Brain microvascular endothelial cell (primary cell): ENCODE results near the gene HERC6.
A peak's percentile ranks its signal among the peaks of the same experiment; 100 is the strongest.

ENCODE experiments used
- DNase-seq: peaks from one replicate; pipeline ENCODE4 v3.0.0-alpha.2; 2020
- H3K27ac ChIP-seq: fragments of 250-450 bp; sonication (Bioruptor Pico); 2 replicates; pipeline ENCODE4 v1.5.1; 2020; ENCODE audit warnings: mild to moderate bottlenecking, moderate library complexity
- H3K27me3 ChIP-seq: fragments of 250-450 bp; sonication (Bioruptor Pico); replicated peaks from 2 replicates; pipeline ENCODE4 v1.5.1; 2020; ENCODE audit warnings: mild to moderate bottlenecking
- H3K36me3 ChIP-seq: fragments of 250-450 bp; sonication (Bioruptor Pico); replicated peaks from 2 replicates; pipeline ENCODE4 v1.5.1; 2020; ENCODE audit warnings: mild to moderate bottlenecking
- H3K4me3 ChIP-seq: 2 replicates; pipeline ENCODE4 v1.5.1; 2011; ENCODE audit warnings: low read depth, mild to moderate bottlenecking, control low read depth, low read length, moderate library complexity
- in situ Hi-C: cut with HindIII; loops from 2 replicates; pipeline ENCODE4 v1.10.0; 2017; ENCODE audit warnings: low sequenced_read_pairs, low pct_ligation_motif_present
- TF ChIP-seq, protein P1 (sequence below): IDR thresholded peaks from 2 replicates; pipeline ENCODE4 v1.5.1; 2011; ENCODE audit warnings: low read depth, mild to moderate bottlenecking, moderate library complexity, low read length, control low read depth, inconsistent platforms; ENCODE audit errors: missing control alignments

Gene HERC6

DNA sequence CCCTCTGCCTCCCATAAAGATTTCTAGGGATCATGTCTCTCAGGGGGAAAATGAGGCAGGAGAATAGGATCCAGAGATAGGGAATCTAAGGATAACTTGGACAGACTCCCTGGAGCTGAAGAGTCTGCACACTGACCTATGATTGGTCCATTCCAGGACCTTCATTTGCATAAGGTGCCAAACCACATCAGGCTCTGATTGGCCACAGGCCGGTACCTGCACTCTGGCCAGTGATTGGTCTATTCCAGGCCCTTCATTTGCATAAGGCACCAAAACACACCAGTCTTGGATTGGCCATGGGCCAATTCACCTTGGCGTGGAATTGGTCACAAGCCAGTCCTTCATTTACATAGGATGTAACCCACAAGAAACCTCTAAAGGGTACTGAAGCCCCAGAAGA lies 74.3 kb downstream of the HERC6 start:
- in situ Hi-C loops: no loop called here
- no peak for DNase-seq
- H3K4me3 ChIP-seq: no peak overlapping the region
- peaks cover 2% of the 10 kb centered on the region for H3K27me3 ChIP-seq
- TF ChIP-seq, protein P1, sequence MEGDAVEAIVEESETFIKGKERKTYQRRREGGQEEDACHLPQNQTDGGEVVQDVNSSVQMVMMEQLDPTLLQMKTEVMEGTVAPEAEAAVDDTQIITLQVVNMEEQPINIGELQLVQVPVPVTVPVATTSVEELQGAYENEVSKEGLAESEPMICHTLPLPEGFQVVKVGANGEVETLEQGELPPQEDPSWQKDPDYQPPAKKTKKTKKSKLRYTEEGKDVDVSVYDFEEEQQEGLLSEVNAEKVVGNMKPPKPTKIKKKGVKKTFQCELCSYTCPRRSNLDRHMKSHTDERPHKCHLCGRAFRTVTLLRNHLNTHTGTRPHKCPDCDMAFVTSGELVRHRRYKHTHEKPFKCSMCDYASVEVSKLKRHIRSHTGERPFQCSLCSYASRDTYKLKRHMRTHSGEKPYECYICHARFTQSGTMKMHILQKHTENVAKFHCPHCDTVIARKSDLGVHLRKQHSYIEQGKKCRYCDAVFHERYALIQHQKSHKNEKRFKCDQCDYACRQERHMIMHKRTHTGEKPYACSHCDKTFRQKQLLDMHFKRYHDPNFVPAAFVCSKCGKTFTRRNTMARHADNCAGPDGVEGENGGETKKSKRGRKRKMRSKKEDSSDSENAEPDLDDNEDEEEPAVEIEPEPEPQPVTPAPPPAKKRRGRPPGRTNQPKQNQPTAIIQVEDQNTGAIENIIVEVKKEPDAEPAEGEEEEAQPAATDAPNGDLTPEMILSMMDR: no peak
- no peak overlapping the region for H3K27ac ChIP-seq
- no peaks in the 10 kb centered on the region for H3K36me3 ChIP-seq

DNA sequence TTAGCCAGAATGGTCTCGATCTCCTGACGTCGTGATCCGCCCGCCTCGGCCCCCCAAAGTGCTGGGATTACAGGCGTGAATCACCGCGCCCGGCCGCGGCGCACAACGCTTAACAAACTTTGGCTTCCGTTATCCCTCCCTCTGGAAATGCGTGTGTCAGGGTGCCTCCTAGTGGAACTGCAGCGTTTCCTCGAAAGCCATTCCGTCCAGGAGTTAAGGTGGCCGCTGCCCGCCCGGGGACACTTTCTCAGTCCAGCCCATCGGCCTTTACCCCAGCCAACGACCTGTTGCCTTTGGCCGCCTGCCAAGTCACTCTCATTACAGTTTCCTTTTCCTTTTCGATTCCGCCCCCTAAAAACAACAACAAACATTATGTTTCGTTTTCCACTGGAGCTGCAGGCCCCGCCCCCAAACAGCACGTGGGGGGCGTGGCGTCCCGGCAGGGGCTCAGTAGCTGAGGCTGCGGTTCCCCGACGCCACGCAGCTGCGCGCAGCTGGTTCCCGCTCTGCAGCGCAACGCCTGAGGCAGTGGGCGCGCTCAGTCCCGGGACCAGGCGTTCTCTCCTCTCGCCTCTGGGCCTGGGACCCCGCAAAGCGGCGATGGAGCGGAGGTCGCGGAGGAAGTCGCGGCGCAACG lies 78.1 kb downstream of the HERC6 start, which contains the start of gene HERC5:
Gene HERC5 (plus strand): TSS at position 450 of the 637 bp plus-strand sequence. CDS start 151 bp downstream, at position 601.
- in situ Hi-C loops: no loop called here

DNA sequence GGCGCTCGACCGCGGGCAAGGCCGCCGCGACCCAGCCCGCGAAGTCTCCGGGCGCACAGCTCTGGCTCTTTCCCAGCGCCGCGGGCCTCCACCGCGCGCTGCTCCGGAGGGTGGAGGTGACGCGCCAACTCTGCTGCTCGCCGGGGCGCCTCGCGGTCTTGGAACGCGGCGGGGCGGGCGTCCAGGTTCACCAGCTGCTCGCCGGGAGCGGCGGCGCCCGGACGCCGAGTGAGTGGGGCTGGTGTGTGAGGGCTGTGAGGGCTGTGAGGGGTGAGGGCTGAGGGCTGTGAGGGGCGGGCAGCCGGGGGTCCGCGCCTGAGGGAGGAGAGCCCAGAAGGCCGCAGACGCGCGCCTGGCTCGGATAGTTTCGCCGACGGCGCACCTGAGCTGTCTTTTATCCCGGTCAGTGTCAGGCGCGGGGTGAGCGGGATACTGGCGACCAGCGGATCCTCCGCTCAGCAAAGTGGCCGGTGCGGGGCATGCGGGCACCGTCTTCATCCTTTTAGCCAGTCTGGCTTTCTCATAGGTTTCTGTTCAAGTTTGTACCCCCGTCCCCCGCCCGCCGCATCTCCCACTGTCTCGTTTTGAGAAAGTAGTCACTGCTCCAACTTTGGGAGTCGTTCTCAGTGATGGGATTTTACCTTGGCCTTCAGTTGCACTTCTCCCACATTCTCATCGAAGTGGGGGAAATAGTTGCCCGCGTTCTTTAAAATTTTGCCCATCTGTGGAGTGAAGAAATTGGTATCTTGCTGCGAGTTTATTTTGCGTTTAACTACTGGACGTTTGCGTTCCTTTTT lies 78.9 kb downstream of the HERC6 start:
- TF ChIP-seq, protein P1: no peak

More for the DNA sequence above, 78.1 kb downstream of the HERC6 start, which contains the start of gene HERC5:
- Histone ChIP-seq H3K27me3 (peaks cover 2% of the 10 kb centered on the region), H3K36me3 (no peaks in the 10 kb centered on the region), H3K27ac (no peak within 1 kb of the TSS), H3K4me3 (peak within 1 kb of the TSS; percentile 64)
- peak; percentile 86 for DNase-seq
- TF ChIP-seq, protein P1: peak; percentile 79

DNA sequence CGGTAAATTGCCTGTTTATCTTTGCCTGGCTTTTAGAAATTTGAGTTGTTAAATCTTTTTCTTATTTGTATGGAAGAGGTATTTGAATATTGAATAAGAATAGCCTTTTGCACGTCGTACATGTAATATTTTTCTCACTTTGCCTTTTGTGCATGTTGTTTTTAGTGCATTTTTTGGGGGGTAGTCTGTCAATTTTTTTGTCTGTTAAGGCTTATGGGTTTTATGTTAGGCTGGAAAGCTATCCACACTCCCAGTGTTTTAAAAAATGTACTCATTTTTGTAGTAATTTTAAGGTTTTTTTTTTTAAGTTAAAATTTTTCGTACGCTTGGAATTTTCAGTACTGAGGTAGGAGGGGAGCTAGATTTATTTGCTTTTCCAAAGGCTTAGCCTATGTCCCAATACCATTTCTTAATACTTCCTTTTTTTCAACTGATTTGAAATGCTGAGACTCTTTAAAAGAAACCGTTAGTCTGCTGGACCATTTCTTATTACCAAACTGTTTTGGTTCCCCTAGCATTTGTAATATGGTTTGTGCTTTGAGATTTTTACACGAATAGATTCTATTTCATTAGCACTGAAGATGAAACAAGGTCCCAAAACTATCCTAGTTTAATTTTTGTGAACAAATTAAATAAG lies 79.6 kb downstream of the HERC6 start:
- no peak overlapping the region for H3K4me3 ChIP-seq
- no peaks in the 10 kb centered on the region for H3K36me3 ChIP-seq
- DNase-seq: no peak
- no peak overlapping the region for H3K27ac ChIP-seq
- TF ChIP-seq, protein P1: no peak
- in situ Hi-C loops: no loop called here
- H3K27me3 ChIP-seq: peaks cover 2% of the 10 kb centered on the region

More for the DNA sequence above, 78.9 kb downstream of the HERC6 start:
- in situ Hi-C loops: no loop called here
- Histone ChIP-seq H3K36me3 (no peaks in the 10 kb centered on the region), H3K27ac (no peak overlapping the region), H3K4me3 (peak overlapping the region; percentile 64), H3K27me3 (peaks cover 2% of the 10 kb centered on the region)
- no peak for DNase-seq

DNA sequence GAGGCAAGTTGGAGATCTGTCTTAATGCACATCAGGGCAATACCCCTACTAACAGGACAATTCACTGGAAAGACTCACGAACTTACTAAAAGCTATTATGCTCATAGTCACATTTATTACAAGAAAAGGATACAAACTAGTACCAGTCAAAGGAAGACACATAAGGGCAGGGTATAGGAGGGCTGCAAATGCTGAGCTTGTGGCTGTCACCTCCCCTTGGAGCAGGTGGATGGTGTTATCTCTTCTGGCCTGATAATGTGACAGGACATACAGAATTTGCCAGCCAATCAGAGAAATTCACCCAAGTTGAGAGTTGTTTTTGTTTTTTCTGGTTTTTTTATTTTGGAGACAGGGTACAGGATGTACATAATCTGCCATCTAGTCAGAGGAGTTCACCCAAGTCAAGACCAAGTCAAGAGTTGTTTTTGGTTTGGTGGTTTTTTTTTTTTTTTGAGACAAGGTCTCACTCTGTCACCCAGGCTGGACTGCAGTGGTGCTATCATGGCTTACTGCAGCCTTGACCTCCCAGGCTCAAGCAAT lies 87.1 kb downstream of the HERC6 start:
- in situ Hi-C loops: no loop called here
- Histone ChIP-seq H3K4me3 (no peak overlapping the region), H3K36me3 (no peaks in the 10 kb centered on the region), H3K27me3 (no peaks in the 10 kb centered on the region), H3K27ac (no peak overlapping the region)
- DNase-seq: no peak
- TF ChIP-seq, protein P1: no peak
